Mammary epithelial cell (primary cell): ENCODE measurements around the gene BSND.

Experiments used
- EZH2 ChIP-seq: IDR thresholded peaks from 2 replicates; pipeline ENCODE4 v1.6.1; 2012; ENCODE audit warnings: low read length, inconsistent platforms, borderline replicate concordance
- TF ChIP-seq, protein P1 (sequence below), 2 donors: IDR thresholded peaks in 1 of 2; conservative IDR thresholded peaks in 1 of 2; 2 replicates each; pipeline ENCODE4 v1.5.1; 2011 to 2012; ENCODE audit warnings: inconsistent platforms in 2 of 2, low read length in 2 of 2, mild to moderate bottlenecking in 2 of 2, control low read depth in 1 of 2, low read depth in 1 of 2; ENCODE audit not compliant: insufficient read depth in 1 of 2; ENCODE audit errors: extremely low read depth in 1 of 2

DNA sequence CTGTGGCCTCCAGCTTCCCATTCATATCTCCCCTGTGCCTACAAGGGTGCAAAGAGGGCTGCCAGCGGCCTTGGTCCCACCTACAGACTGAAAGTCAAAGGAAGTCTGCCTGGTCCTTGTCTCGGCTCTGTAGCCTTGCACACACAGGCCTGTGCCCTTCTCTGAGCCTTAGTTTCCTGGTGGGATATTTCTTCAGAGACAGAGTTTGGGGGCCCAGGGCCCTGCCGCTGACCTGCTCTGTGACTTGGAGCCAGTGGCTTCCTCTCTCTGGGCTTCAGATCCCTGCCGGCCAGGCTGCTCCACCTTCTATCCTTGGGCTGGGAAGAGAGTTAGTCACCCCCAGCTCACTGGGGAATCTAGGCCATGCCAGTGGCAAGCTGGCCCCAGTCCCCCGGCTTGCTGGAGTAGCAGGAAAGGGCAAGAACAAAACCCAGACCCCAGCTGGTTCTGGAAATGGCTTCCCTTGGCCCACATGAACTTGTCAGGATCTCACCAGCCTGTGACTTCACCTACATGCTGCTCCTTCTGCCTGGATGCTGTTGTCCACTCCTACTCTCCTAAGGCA, 19.3 kb upstream of the BSND start:
- TF ChIP-seq, protein P1, sequence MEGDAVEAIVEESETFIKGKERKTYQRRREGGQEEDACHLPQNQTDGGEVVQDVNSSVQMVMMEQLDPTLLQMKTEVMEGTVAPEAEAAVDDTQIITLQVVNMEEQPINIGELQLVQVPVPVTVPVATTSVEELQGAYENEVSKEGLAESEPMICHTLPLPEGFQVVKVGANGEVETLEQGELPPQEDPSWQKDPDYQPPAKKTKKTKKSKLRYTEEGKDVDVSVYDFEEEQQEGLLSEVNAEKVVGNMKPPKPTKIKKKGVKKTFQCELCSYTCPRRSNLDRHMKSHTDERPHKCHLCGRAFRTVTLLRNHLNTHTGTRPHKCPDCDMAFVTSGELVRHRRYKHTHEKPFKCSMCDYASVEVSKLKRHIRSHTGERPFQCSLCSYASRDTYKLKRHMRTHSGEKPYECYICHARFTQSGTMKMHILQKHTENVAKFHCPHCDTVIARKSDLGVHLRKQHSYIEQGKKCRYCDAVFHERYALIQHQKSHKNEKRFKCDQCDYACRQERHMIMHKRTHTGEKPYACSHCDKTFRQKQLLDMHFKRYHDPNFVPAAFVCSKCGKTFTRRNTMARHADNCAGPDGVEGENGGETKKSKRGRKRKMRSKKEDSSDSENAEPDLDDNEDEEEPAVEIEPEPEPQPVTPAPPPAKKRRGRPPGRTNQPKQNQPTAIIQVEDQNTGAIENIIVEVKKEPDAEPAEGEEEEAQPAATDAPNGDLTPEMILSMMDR (conservative IDR thresholded peaks at IDR 0.05 in 1 of 2, IDR thresholded peaks at IDR 0.05 in 1 of 2; ENCODE audit: extremely low read depth in 1 of 2, insufficient read depth in 1 of 2, low read depth in 1 of 2, low read length in 2 of 2): no peak
- TF ChIP-seq EZH2: no peak
